ENCODE data around the gene SMIM7. TPM values are rescaled to one million over a fixed set of nuclear protein-coding genes. Genes with fewer than 3 reads are reported as not detected.
"Not testable (repeated sequence)": the region's sequence is repeated elsewhere in the genome, so short reads cannot be mapped to it uniquely, and the experiment has no call there.

SMIM7 gene
- total and polyA plus RNA-seq, 4 experiments from 2014 or later = 59.6 to 94.1 (median 78.1) TPM

- peaks cover 0 to 2% of the 10 kb centered on the region in 2 donors for H3K27me3 Mint-ChIP-seq
- Histone ChIP-seq H3K4me1 (ENCODE audit: insufficient read depth, low read length) (no peaks in the 10 kb centered on the region), H3K36me3 (ENCODE audit: insufficient read depth, low read length) (no peaks in the 10 kb centered on the region), H3K27me3 (ENCODE audit: insufficient read depth, low read length) (no peaks in the 10 kb centered on the region), H3K4me3 (ENCODE audit: low read length in 2 of 2) (no peak overlapping the region), H3K27ac (ENCODE audit: low read depth, low read length) (no peak overlapping the region), H3K9me3 (ENCODE audit: control insufficient read depth in 1 of 2, low read length in 2 of 2) (no peaks in the 10 kb centered on the region)
- ChIA-PET POLR2A (ENCODE audit: partially characterized antibody) (interaction anchor here (0.5 kb wide), 1 partner anchor 45 kb away, joined by 4 read pairs; no protein-coding TSS in a partner anchor), CTCF (ENCODE audit: partially characterized antibody) (no interaction called here)
- DNase-seq = no peak
- no peak overlapping the region for H3K27ac Mint-ChIP-seq
- H3K4me1 Mint-ChIP-seq = no peaks in the 10 kb centered on the region
- H3K9me3 Mint-ChIP-seq = peaks cover 0 to 16% (median 10%) of the 10 kb centered on the region in 8 donors
- H3K4me3 Mint-ChIP-seq = no peak overlapping the region
- H3K36me3 Mint-ChIP-seq = peaks cover 2 to 4% of the 10 kb centered on the region in 2 donors
- intact Hi-C loops (cut with micrococcal nuclease) = no loop called here
These were observed 19.9 kb upstream of the SMIM7 start for GRCh38 chr19:16679811-16680210.

- peaks cover 0 to 2% of the 10 kb centered on the region in 2 donors for H3K27me3 Mint-ChIP-seq
- Histone ChIP-seq H3K4me1 (ENCODE audit: insufficient read depth, low read length) (no peaks in the 10 kb centered on the region), H3K36me3 (ENCODE audit: insufficient read depth, low read length) (no peaks in the 10 kb centered on the region), H3K27me3 (ENCODE audit: insufficient read depth, low read length) (no peaks in the 10 kb centered on the region), H3K27ac (ENCODE audit: low read depth, low read length) (no peak overlapping the region), H3K9me3 (ENCODE audit: control insufficient read depth in 1 of 2, low read length in 2 of 2) (no peaks in the 10 kb centered on the region), H3K4me3 (ENCODE audit: low read length in 2 of 2) (no peak overlapping the region)
- ChIA-PET POLR2A (ENCODE audit: partially characterized antibody) (interaction anchor here (0.7 kb wide), 1 partner anchor 58 kb away, joined by 4 read pairs; no protein-coding TSS in a partner anchor), CTCF (ENCODE audit: partially characterized antibody) (interaction anchor here (0.6 kb wide), 1 partner anchor 589 kb away, joined by 3 read pairs; no protein-coding TSS in a partner anchor)
- H3K9me3 Mint-ChIP-seq = peaks cover 0 to 16% (median 10%) of the 10 kb centered on the region in 8 donors
- intact Hi-C loops (cut with micrococcal nuclease) = no loop called here
- peaks cover 2 to 4% of the 10 kb centered on the region in 2 donors for H3K36me3 Mint-ChIP-seq
- H3K27ac Mint-ChIP-seq = no peak overlapping the region
- H3K4me3 Mint-ChIP-seq = no peak overlapping the region
- no peaks in the 10 kb centered on the region for H3K4me1 Mint-ChIP-seq
- no peak for DNase-seq
These were observed 18.6 kb upstream of the SMIM7 start for GRCh38 chr19:16678498-16678897.

- DNase-seq = no peak
- no peaks in the 10 kb centered on the region for H3K27me3 ChIP-seq (ENCODE audit: insufficient read depth, low read length)
- peaks cover 0 to 16% (median 10%) of the 10 kb centered on the region in 8 donors for H3K9me3 Mint-ChIP-seq
- ChIA-PET POLR2A (ENCODE audit: partially characterized antibody) (no interaction called here), CTCF (ENCODE audit: partially characterized antibody) (no interaction called here)
- H3K36me3 ChIP-seq (ENCODE audit: insufficient read depth, low read length) = no peaks in the 10 kb centered on the region
- H3K36me3 Mint-ChIP-seq = peaks cover 2 to 4% of the 10 kb centered on the region in 2 donors
- H3K27ac ChIP-seq (ENCODE audit: low read depth, low read length) = no peak overlapping the region
- no peak overlapping the region for H3K4me3 ChIP-seq (ENCODE audit: low read length in 2 of 2)
- H3K4me1 ChIP-seq (ENCODE audit: insufficient read depth, low read length) = no peaks in the 10 kb centered on the region
- intact Hi-C loops (cut with micrococcal nuclease) = no loop called here
- H3K27me3 Mint-ChIP-seq = peaks cover 0 to 2% of the 10 kb centered on the region in 2 donors
- H3K9me3 ChIP-seq (ENCODE audit: control insufficient read depth in 1 of 2, low read length in 2 of 2) = no peaks in the 10 kb centered on the region
- H3K4me1 Mint-ChIP-seq = no peaks in the 10 kb centered on the region
- no peak overlapping the region for H3K27ac Mint-ChIP-seq
- H3K4me3 Mint-ChIP-seq = no peak overlapping the region
These were observed 17.1 kb upstream of the SMIM7 start for GRCh38 chr19:16677055-16677454.

DNA sequence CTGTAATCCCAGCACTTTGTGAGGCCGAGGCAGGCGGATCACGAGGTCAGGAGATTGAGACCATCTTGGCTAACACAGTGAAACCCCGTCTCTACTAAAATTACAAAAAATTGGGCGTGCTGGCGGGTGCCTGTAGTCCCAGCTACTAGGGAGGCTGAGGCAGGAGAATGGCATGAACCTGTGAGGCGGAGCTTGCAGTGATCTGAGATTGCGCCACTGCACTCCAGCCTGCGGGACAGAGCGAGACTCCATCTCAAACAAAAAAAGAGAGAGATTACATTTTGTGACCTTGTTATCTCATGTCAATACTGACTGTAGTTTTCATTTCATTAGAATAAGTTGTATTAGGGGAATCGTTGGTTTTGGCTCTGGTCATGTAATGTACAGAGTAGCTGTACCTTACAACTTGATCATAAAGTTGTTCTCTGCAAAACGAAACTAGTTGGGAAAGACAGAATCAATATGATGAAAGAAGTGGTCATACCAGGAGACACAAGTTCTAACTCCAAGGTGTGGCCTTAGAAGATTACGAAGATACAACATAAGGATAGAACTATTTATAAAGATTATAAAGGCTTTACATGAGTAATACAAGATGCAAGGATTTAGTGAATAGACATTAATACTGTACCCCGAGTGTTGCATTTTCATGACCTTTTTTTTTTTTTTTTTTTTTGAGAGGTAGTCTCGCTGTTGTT is 16.3 kb upstream of the SMIM7 start:
- Histone ChIP-seq H3K27me3 (ENCODE audit: insufficient read depth, low read length) (no peaks in the 10 kb centered on the region), H3K9me3 (ENCODE audit: control insufficient read depth in 1 of 2, low read length in 2 of 2) (no peaks in the 10 kb centered on the region), H3K27ac (ENCODE audit: low read depth, low read length) (no peak overlapping the region), H3K36me3 (ENCODE audit: insufficient read depth, low read length) (no peaks in the 10 kb centered on the region), H3K4me1 (ENCODE audit: insufficient read depth, low read length) (no peaks in the 10 kb centered on the region), H3K4me3 (ENCODE audit: low read length in 2 of 2) (no peak overlapping the region)
- ChIA-PET CTCF (ENCODE audit: partially characterized antibody) (no interaction called here), POLR2A (ENCODE audit: partially characterized antibody) (no interaction called here)
- peaks cover 0 to 10% (median 4%) of the 10 kb centered on the region in 8 donors for H3K9me3 Mint-ChIP-seq
- H3K4me1 Mint-ChIP-seq = no peaks in the 10 kb centered on the region
- H3K27me3 Mint-ChIP-seq = peaks cover 0 to 3% of the 10 kb centered on the region in 2 donors
- DNase-seq = no peak
- H3K27ac Mint-ChIP-seq = no peak overlapping the region
- H3K36me3 Mint-ChIP-seq = peaks cover under 1 to 2% of the 10 kb centered on the region in 2 donors
- intact Hi-C loops (cut with micrococcal nuclease) = no loop called here
- no peak overlapping the region for H3K4me3 Mint-ChIP-seq

- not testable (repeated sequence) for H3K27me3 Mint-ChIP-seq
These were observed 13.9 kb upstream of the SMIM7 start for GRCh38 chr19:16673839-16674238.

GRCh38 chr19:16673231-16673630 is 13.3 kb upstream of the SMIM7 start:
- intact Hi-C loops (cut with micrococcal nuclease) = no loop called here
- POLR2A ChIA-PET (ENCODE audit: partially characterized antibody) = no interaction called here
- H3K27me3 Mint-ChIP-seq = peaks cover 0 to 2% of the 10 kb centered on the region in 2 donors
- H3K27ac Mint-ChIP-seq = peak overlapping the region in 1 of 7 donors; percentile 35
- no peaks in the 10 kb centered on the region for H3K4me1 Mint-ChIP-seq
- H3K4me1 ChIP-seq (ENCODE audit: insufficient read depth, low read length) = no peaks in the 10 kb centered on the region
- H3K27ac ChIP-seq (ENCODE audit: low read depth, low read length) = no peak overlapping the region
- H3K9me3 ChIP-seq (ENCODE audit: control insufficient read depth in 1 of 2, low read length in 2 of 2) = no peaks in the 10 kb centered on the region
- no peak overlapping the region for H3K4me3 ChIP-seq (ENCODE audit: low read length in 2 of 2)
- no peaks in the 10 kb centered on the region for H3K9me3 Mint-ChIP-seq
- DNase-seq = no peak
- no peak overlapping the region for H3K4me3 Mint-ChIP-seq
- H3K27me3 ChIP-seq (ENCODE audit: insufficient read depth, low read length) = no peaks in the 10 kb centered on the region
- H3K36me3 ChIP-seq (ENCODE audit: insufficient read depth, low read length) = no peaks in the 10 kb centered on the region
- no peaks in the 10 kb centered on the region for H3K36me3 Mint-ChIP-seq
- CTCF ChIA-PET (ENCODE audit: partially characterized antibody) = no interaction called here

More at GRCh38 chr19:16673839-16674238, 13.9 kb upstream of the SMIM7 start:
- intact Hi-C loops (cut with micrococcal nuclease); DNase-seq; H3K36me3 Mint-ChIP-seq; H3K9me3 ChIP-seq (ENCODE audit: control insufficient read depth in 1 of 2, low read length in 2 of 2); H3K9me3 Mint-ChIP-seq; H3K27ac ChIP-seq (ENCODE audit: low read depth, low read length); H3K4me1 ChIP-seq (ENCODE audit: insufficient read depth, low read length); H3K4me3 Mint-ChIP-seq; H3K4me3 ChIP-seq (ENCODE audit: low read length in 2 of 2); POLR2A ChIA-PET (ENCODE audit: partially characterized antibody); H3K27me3 ChIP-seq (ENCODE audit: insufficient read depth, low read length); H3K36me3 ChIP-seq (ENCODE audit: insufficient read depth, low read length); H3K4me1 Mint-ChIP-seq; CTCF ChIA-PET (ENCODE audit: partially characterized antibody); H3K27ac Mint-ChIP-seq: not testable (repeated sequence)

GRCh38 chr19:16671652-16672274 is 11.8 kb upstream of the SMIM7 start:
- no peaks in the 10 kb centered on the region for H3K9me3 ChIP-seq (ENCODE audit: control insufficient read depth in 1 of 2, low read length in 2 of 2)
- H3K27me3 ChIP-seq (ENCODE audit: insufficient read depth, low read length) = no peaks in the 10 kb centered on the region
- H3K4me1 ChIP-seq (ENCODE audit: insufficient read depth, low read length) = no peaks in the 10 kb centered on the region
- POLR2A ChIA-PET (ENCODE audit: partially characterized antibody) = no interaction called here
- DNase-seq = no peak
- H3K4me3 ChIP-seq (ENCODE audit: low read length in 2 of 2) = no peak overlapping the region
- intact Hi-C loops (cut with micrococcal nuclease) = no loop called here
- CTCF ChIA-PET (ENCODE audit: partially characterized antibody) = no interaction called here
- Mint-ChIP-seq H3K4me1 (no peaks in the 10 kb centered on the region), H3K27ac (peak overlapping the region in 1 of 7 donors; percentile 74), H3K27me3 (peaks cover 0 to 2% of the 10 kb centered on the region in 2 donors), H3K36me3 (no peaks in the 10 kb centered on the region), H3K4me3 (no peak overlapping the region), H3K9me3 (no peaks in the 10 kb centered on the region)
- no peak overlapping the region for H3K27ac ChIP-seq (ENCODE audit: low read depth, low read length)
- no peaks in the 10 kb centered on the region for H3K36me3 ChIP-seq (ENCODE audit: insufficient read depth, low read length)

Data from CD4-positive, alpha-beta memory T cell (primary cell).